Left ventricle myocardium superior (tissue), 1 donor: ENCODE results near the gene NPIPB12. TPM values are rescaled to one million over a fixed set of nuclear protein-coding genes. Genes with fewer than 3 reads are reported as not detected.
"Not testable (repeated sequence)": the region's sequence is repeated elsewhere in the genome, so short reads cannot be mapped to it uniquely, and the experiment has no call there.

Experiments used
- ATAC-seq: fragments of 200-7000 bp; cut with Tn5 transposase; one replicate; pipeline ENCODE4 v1.9.1; 2020; ENCODE audit warnings: mild to moderate bottlenecking, moderate library complexity
- DNase-seq: peaks from one replicate; pipeline ENCODE4 v3.0.0-alpha.2; 2020
- intact Hi-C: fragments of 100-400 bp; cut with micrococcal nuclease; formaldehyde crosslinking; loops from one replicate; pipeline ENCODE4 v1.11.0; 2022
- long read RNA-seq: library from polyadenylated mRNA; unstranded; transcript quantifications from one replicate; pipeline ENCODE4 v2.0.0, GENCODE V29; 2021
- total RNA-seq: library from RNA; stranded (reverse); fragmentation: NEBNext Ultra II Directional; extraction: Animal tissue kit (Norgen Biotek cat#: 25700); gene quantifications from one replicate; pipeline ENCODE4 v1.2.1, GENCODE V29; 2021
- donor health status: DM: no; HTN: yes; CAD: no; lungs with severe emphysema.

Gene NPIPB12
- total RNA-seq = 20.4 TPM
- long read RNA-seq = 0 reads

- DNase-seq, intact Hi-C loops, ATAC-seq: not testable (repeated sequence)
Measured at GRCh38 chr16:29506308-29506707, at the start of gene NPIPB12. Gene NPIPB12, minus strand, starts transcription at chr16:29506408.

- DNase-seq, intact Hi-C loops, ATAC-seq: not testable (repeated sequence)
Measured at GRCh38 chr16:29521520-29521919, 15.3 kb upstream of the NPIPB12 start.

- ATAC-seq, intact Hi-C loops: not testable (repeated sequence)
- DNase-seq = peak; percentile 9
Measured at GRCh38 chr16:29482276-29482675, 23.9 kb downstream of the NPIPB12 start.

GRCh38 chr16:29472065-29472464, 34.1 kb downstream of the NPIPB12 start:
- DNase-seq, intact Hi-C loops, ATAC-seq: not testable (repeated sequence)

DNA sequence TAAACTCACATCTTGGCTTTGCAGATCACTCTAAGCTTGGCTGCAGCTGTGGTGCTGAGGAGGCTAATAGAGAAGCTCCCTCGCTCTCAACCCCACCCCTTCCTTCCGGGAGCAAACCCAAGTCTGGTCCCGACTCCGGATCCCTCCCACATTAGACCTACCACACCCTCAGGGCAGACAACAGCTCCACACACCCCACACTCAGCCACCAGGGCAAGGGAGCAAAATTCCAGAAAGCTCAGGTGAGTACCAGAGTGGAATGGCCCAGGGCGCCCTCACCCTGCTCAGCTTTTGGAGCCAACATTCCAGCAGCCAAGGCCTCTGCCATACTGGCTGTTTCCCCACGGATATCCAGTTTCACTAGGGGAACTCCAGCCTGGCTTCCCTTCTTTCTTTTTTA, 36.5 kb downstream of the NPIPB12 start:
- intact Hi-C loops = not testable (repeated sequence)
- ATAC-seq (peak; percentile 93), DNase-seq (peak; percentile 87)

GRCh38 chr16:29467654-29468366, 38.4 kb downstream of the NPIPB12 start:
- DNase-seq, ATAC-seq, intact Hi-C loops: not testable (repeated sequence)

GRCh38 chr16:29466904-29467303, 39.3 kb downstream of the NPIPB12 start:
- DNase-seq, intact Hi-C loops: not testable (repeated sequence)
- peak; percentile 6 for ATAC-seq

GRCh38 chr16:29465985-29466824, 40.0 kb downstream of the NPIPB12 start:
- peak; percentile 63 for ATAC-seq
- intact Hi-C loops, DNase-seq: not testable (repeated sequence)

DNA sequence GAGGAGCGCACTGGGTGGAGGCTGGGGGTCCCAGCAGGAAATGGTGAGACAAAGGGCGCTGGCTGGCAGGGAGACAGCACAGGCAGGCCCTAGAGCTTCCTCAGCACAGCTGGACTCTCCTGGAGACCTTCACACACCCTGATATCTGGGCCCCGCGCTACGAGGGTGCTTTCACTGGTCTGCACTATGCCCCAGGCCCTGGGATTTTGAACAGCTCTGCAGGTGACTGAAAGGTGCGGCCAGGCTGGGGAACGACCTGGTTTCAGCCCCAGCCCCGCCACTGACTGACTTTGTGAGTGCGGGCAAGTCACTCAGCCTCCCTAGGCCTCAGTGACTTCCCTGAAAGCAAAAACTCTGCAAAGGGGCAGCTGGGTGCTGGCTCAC, 45.6 kb downstream of the NPIPB12 start:
- DNase-seq, intact Hi-C loops: not testable (repeated sequence)
- peak; percentile 2 for ATAC-seq

GRCh38 chr16:29459706-29460646, 46.2 kb downstream of the NPIPB12 start, which contains the start of gene SULT1A4:
Gene SULT1A4, plus strand, starts transcription at chr16:29459913. Its CDS starts 1,473 bp downstream, at chr16:29461386.
- DNase-seq, intact Hi-C loops: not testable (repeated sequence)
- peak; percentile 42 for ATAC-seq

DNA sequence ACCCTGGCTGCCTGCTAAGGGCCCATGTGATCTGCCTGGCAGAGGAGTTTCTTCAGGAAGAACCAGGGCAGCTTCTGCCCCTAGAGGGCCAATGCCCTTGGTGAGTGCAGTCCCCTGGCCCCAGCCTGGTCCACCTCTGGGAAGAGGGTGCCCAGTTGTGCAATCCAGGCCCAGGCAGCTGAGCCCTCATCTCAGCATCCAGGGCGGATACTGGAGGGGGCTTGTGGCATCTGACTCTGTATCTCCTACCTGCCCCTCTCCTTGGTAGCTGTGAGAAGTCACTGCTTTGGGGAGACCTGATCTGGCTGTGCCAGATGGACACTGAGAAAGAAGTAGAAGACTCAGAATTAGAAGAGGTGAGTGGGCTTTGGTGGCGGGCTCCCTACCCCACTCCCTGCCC, 48.5 kb downstream of the NPIPB12 start:
- ATAC-seq, intact Hi-C loops, DNase-seq: not testable (repeated sequence)

DNA sequence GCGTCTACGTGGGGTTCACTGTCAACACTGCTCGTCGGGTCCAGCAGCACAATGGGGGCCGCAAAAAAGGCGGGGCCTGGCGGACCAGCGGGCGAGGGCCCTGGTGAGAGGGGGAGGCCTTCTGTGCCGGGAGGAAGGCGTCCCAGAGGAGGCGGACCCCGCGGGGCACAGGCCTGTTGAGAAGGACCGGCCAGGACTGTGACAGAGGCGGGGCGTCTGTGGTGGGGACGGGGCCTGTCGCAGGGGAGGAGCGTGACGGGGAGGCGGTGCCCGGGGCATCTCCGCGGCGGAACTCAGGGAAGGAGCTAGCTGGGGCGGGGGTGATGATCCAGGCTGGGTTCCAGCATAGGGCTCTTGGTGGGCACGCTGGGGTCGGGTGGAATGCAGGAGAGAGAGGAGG, 51.4 kb downstream of the NPIPB12 start:
- ATAC-seq = peak; percentile 83
- DNase-seq, intact Hi-C loops: not testable (repeated sequence)

- intact Hi-C loops, DNase-seq: not testable (repeated sequence)
- peak; percentile 96 for ATAC-seq
Measured at GRCh38 chr16:29454269-29454668, 51.9 kb downstream of the NPIPB12 start, which contains the start of the genes BOLA2 and SLX1B. Gene BOLA2, minus strand, starts transcription at chr16:29454351. Its CDS starts 98 bp downstream, at chr16:29454253. Gene SLX1B, plus strand, starts transcription at chr16:29454533.

- intact Hi-C loops, DNase-seq: not testable (repeated sequence)
- ATAC-seq = peak; percentile 21
Measured at GRCh38 chr16:29453754-29454153, 52.5 kb downstream of the NPIPB12 start.

Other genes starting within 250 kb of the NPIPB12 start
- gene NPIPB11, start 99.7 kb downstream of the NPIPB12 start, total RNA-seq = 0.42 TPM
- gene BOLA2, start 52.1 kb downstream of the NPIPB12 start, total RNA-seq = 4.3 TPM
- gene SLX1B, start 51.9 kb downstream of the NPIPB12 start, total RNA-seq = 12.5 TPM
- gene SULT1A4, start 46.5 kb downstream of the NPIPB12 start, total RNA-seq = 2.7 TPM
- gene SPN, start 156.8 kb upstream of the NPIPB12 start, total RNA-seq = 0.87 TPM
- gene QPRT, start 172.8 kb upstream of the NPIPB12 start, total RNA-seq = 26.0 TPM
- gene C16orf54, start 239.6 kb upstream of the NPIPB12 start, total RNA-seq = 0.74 TPM